OCI-LY3 (cell line): ENCODE results near the gene LPCAT1.

Source experiments
- H2AFZ ChIP-seq: fragments of 200-600, 300-600 bp; shearing (Covaris generic); 2 replicates; pipeline ENCODE4 v1.6.0; 2014; ENCODE audit warnings: antibody characterized with exemption, low read depth, low read length
- H3K27ac ChIP-seq: fragments of 200-600, 300-600 bp; sonication (generic); 2 replicates; pipeline ENCODE4 v1.5.1; 2014; ENCODE audit warnings: mild to moderate bottlenecking, low read length, moderate library complexity, mixed read lengths
- H3K27me3 ChIP-seq: fragments of 200-600, 300-600 bp; sonication (generic); 2 replicates; pipeline ENCODE4 v1.6.1; 2014; ENCODE audit warnings: low read depth, low read length, mixed read lengths
- H3K36me3 ChIP-seq: fragments of 200-600, 300-600 bp; sonication (generic); replicated peaks from 2 replicates; pipeline ENCODE3; 2014; ENCODE audit warnings: low read depth, low read length, mixed read lengths
- H3K4me1 ChIP-seq: fragments of 300-600, 200-600 bp; sonication (generic); 2 replicates; pipeline ENCODE4 v1.6.1; 2014; ENCODE audit warnings: low read length, mixed read lengths
- H3K4me2 ChIP-seq: fragments of 200-600, 300-600 bp; sonication (generic); 2 replicates; pipeline ENCODE4 v1.6.1; 2014; ENCODE audit warnings: low read length, mixed read lengths
- H3K4me3 ChIP-seq: fragments of 300-600, 200-600 bp; sonication (generic); 2 replicates; pipeline ENCODE4 v1.5.1; 2014; ENCODE audit warnings: antibody characterized with exemption, mild to moderate bottlenecking, low read length, moderate library complexity
- H3K79me2 ChIP-seq: fragments of 300-600, 200-600 bp; shearing (Covaris generic); 2 replicates; pipeline ENCODE4 v1.6.1; 2014; ENCODE audit warnings: mild to moderate bottlenecking, low read length, mixed read lengths
- H3K9ac ChIP-seq: fragments of 300-600, 200-600 bp; shearing (Covaris generic); 2 replicates; pipeline ENCODE4 v1.6.0; 2014; ENCODE audit warnings: mild to moderate bottlenecking, low read length, moderate library complexity
- H3K9me3 ChIP-seq: fragments of 200-600, 300-600 bp; shearing (Covaris generic); 2 replicates; pipeline ENCODE4 v1.6.1; 2014; ENCODE audit warnings: low read length, mixed read lengths; ENCODE audit not compliant: insufficient read depth
- H4K20me1 ChIP-seq: fragments of 200-600, 300-600 bp; sonication (generic); 2 replicates; pipeline ENCODE4 v1.6.1; 2016; ENCODE audit warnings: low read length, mixed read lengths; ENCODE audit not compliant: insufficient read depth
- CTCF ChIP-seq: fragments of 200-600, 300-600 bp; sonication (generic); IDR thresholded peaks from 2 replicates; pipeline ENCODE4 v1.5.1; 2014; ENCODE audit warnings: antibody characterized with exemption, low read length, low read depth
- EZH2phosphoT487 ChIP-seq: fragments of 200-600 bp; shearing (Covaris generic); IDR thresholded peaks from 2 replicates; pipeline ENCODE4 v1.6.1; 2018; ENCODE audit warnings: antibody characterized with exemption, mixed run types, low read depth

Gene LPCAT1

DNA sequence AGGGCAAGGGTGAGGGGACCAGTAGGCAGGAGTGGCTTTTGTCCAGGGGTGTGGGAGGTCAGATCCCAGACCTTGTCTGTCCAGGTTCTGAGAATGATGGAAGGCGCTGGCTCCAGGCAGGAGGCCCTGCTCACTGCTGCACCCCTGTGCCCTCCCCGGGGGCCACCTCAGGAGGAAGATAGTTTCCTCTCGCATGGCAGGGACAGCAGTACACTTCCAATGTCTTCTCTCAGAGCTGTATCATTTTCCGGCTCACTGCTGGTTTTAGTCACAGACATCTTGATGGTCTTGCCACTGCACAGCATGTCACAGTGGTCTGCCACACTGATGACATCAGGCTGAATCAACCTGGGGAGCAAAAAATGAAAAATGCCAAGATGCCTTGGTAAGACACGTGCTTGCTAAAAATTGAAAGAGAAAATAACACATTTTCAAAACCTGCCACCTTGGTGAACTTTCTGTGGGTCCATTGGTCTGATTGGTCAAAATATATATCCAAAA lies 75.2 kb downstream of the LPCAT1 start:
- Histone ChIP-seq H4K20me1 (no peaks in the 10 kb centered on the region), H3K9ac (no peak overlapping the region), H3K4me2 (no peak overlapping the region), H3K4me1 (no peaks in the 10 kb centered on the region), H2AFZ (no peak overlapping the region), H3K36me3 (no peaks in the 10 kb centered on the region), H3K27me3 (no peaks in the 10 kb centered on the region), H3K4me3 (no peak overlapping the region), H3K9me3 (peaks cover 9% of the 10 kb centered on the region; the same call in 1 of the 2 replicates), H3K27ac (no peak overlapping the region), H3K79me2 (no peaks in the 10 kb centered on the region)
- no peak for TF ChIP-seq EZH2phosphoT487
- TF ChIP-seq CTCF: no peak

- Histone ChIP-seq H3K4me3 (no peak overlapping the region), H3K9me3 (peaks cover 2% of the 10 kb centered on the region; the same call in 1 of the 2 replicates), H3K27ac (no peak overlapping the region), H3K36me3 (no peaks in the 10 kb centered on the region), H2AFZ (no peak overlapping the region), H3K9ac (no peak overlapping the region), H3K27me3 (no peaks in the 10 kb centered on the region), H3K4me1 (no peaks in the 10 kb centered on the region), H3K79me2 (no peaks in the 10 kb centered on the region), H3K4me2 (no peak overlapping the region), H4K20me1 (no peaks in the 10 kb centered on the region)
- no peak for TF ChIP-seq EZH2phosphoT487
- no peak for TF ChIP-seq CTCF
Observed at GRCh38 chr5:1447671-1448361, 75.9 kb downstream of the LPCAT1 start.

DNA sequence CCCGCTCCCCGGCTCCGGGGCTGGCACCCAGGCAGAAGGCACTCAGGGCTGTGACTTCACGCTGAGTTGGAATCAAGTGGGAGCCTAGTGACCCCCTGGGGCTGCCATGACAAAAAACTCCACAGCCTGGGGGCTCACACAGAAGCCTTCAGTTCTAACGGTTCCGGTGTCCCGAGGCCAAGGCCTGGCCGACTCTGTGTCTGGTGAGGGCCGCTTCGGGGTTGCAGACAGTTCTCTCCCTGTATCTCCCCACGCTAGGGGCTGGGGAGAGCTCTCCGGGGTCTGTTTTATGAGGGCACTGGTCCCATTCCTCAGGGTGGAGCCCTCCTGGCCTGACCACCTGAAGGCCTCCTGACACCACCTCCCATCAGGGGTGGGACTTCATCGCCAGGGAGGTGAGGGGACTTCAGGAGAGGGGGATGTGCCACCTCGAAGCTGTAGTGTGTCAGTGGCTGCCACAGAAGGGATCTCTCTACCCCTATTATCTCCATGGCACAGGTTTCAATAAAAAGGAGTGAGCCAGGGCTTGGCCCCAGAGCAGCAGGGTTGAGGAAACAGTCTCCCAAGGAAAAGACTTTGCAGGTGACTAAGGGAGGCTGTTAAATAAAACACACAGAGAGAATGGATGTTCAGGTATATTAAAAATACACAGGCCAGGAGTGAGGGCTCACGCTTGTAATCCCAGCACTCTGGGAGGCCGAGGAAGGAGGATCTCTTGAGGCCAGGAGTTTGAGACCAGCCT lies 77.0 kb downstream of the LPCAT1 start:
- Histone ChIP-seq H3K4me3 (no peak overlapping the region), H3K9ac (no peak overlapping the region), H2AFZ (no peak overlapping the region), H3K9me3 (no peaks in the 10 kb centered on the region), H4K20me1 (no peaks in the 10 kb centered on the region), H3K36me3 (no peaks in the 10 kb centered on the region), H3K4me2 (no peak overlapping the region), H3K27me3 (no peaks in the 10 kb centered on the region), H3K79me2 (no peaks in the 10 kb centered on the region), H3K4me1 (no peaks in the 10 kb centered on the region), H3K27ac (no peak overlapping the region)
- TF ChIP-seq CTCF (no peak), EZH2phosphoT487 (no peak)
